ENCODE data around the gene RPL41. TPM values are rescaled to one million over a fixed set of nuclear protein-coding genes. Genes with fewer than 3 reads are reported as not detected.
"Not testable (repeated sequence)": the region's sequence is repeated elsewhere in the genome, so short reads cannot be mapped to it uniquely, and the experiment has no call there.

RPL41 gene
- total RNA-seq: 1,000 to 10,000 TPM; 3,748 to 4,271 TPM

DNA sequence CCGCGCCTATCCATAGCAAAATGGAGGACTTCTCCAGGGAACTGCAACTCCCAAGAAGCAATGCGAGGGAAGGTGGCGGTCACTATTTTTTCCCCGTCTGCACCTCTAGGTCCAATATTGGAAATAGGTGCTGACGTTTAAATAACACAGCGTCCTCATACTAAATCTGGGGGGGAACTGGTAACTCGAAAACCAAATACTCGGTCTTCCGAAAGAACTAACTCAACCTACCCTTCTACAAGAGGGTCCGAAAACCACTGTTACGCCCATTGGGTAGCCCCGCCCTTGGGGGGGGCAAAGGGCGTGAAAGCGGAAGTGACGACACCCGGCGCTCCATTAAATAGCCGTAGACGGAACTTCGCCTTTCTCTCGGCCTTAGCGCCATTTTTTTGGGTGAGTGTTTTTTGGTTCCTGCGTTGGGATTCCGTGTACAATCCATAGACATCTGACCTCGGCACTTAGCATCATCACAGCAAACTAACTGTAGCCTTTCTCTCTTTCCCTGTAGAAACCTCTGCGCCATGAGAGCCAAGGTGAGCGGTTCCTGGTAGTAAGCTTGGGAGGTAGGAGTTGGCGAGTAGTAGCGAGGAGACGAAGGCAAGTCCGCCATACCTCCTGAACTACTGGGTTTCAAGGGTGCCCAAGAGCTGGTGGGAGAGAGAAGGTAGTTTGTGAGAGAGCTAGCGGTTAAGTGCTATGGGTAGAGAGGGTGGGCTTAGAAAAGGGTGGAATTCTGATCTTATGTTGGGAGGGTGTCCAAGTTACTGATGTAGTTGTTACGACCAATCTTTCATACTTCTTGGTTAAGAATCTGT, at the start of gene RPL41:
Gene RPL41 (plus strand): TSS at position 367 of the 815 bp plus-strand sequence.
- ATAC-seq (peak; percentile 41), DNase-seq (peak; percentile 96)
- H3K4me3 Mint-ChIP-seq: peak within 1 kb of the TSS; percentile 98
- H3K9me3 Mint-ChIP-seq (ENCODE audit: low read depth): no peaks in the 10 kb centered on the region
- peaks cover 39% of the 10 kb centered on the region for H3K36me3 Mint-ChIP-seq
- H3K27me3 Mint-ChIP-seq: no peaks in the 10 kb centered on the region
- H3K27ac Mint-ChIP-seq: peak within 1 kb of the TSS; percentile 98
- CTCF ChIA-PET: interaction anchor here (0.6 to 5.5 kb wide), 14 partner anchors 8 to 217 kb away, joined by 3 to 154 read pairs (median 12); partner anchors contain the start of genes ERBB3, ESYT1, MYL6 and MYL6B
- H3K4me1 Mint-ChIP-seq: peaks cover 33% of the 10 kb centered on the region

DNA sequence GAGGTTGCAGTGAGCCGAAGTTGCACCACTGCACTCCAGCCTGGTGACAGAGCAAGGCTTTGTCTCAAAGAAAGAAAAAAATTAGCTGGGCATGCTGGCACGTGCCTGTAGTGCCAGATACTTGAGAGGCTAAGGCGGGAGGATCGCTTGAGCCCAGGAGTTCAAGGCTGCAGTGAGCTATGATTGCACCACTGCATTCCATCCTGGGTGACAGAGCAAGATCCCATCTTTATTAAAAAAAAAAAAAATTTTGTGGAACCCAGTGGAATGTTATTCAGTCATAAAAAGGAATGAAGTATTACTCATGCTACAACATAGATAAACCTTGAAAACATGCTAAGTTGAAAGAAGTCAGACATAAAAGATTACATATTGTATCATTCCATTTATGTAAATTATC, 44.8 kb upstream of the RPL41 start:
- peaks cover 3% of the 10 kb centered on the region for H3K4me1 Mint-ChIP-seq
- no peak overlapping the region for H3K4me3 Mint-ChIP-seq
- H3K27me3 Mint-ChIP-seq: peaks cover 6% of the 10 kb centered on the region
- no peaks in the 10 kb centered on the region for H3K36me3 Mint-ChIP-seq
- H3K9me3 Mint-ChIP-seq (ENCODE audit: low read depth): no peaks in the 10 kb centered on the region
- CTCF ChIA-PET: interaction anchor here (0.7 to 1.6 kb wide), 3 partner anchors 28 to 1599 kb away, joined by 3 read pairs; no protein-coding TSS in a partner anchor
- no peak overlapping the region for H3K27ac Mint-ChIP-seq
- DNase-seq: no peak
- ATAC-seq: no peak

DNA sequence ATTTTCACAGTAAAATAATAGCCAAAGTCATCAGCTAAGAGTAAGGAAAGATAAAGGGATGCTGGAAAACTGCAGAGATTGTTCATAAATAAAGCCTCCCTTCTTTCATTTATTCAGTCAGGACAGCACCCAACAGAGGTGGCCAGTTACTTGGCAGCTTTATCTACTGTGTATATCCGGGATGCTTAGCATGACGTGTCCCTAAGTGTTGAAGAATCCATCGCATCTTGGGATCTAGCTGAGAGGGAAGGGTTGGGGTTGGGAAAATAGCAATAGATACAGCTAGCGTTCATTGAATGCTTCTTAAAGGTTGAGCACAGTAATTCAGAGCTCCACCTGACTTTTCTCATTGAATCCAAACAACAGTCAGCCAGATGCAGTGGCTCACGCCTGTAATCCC, 42.0 kb upstream of the RPL41 start:
- no peak for DNase-seq
- CTCF ChIA-PET: interaction anchor here (0.9 kb wide), 2 partner anchors 15 to 28 kb away, joined by 3 read pairs; no protein-coding TSS in a partner anchor
- H3K36me3 Mint-ChIP-seq: no peaks in the 10 kb centered on the region

DNA sequence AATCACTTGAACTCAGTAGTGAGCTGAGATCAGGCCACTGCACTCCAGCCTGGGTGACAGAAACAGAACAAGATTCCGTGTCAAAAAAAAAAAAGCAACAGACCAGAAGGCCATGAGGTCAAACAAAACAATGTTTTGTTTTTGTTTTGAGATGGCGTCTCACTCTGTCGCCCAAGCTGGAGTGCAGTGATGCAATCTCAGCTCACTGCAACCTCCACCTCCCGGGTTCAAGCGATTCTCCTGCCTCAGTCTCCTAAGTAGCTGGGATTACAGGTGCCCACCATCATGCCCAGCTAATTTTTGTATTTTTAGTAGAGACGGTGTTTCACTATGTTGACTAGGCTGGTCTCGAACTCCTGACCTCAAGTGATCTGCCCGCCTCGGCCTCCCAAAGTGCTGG, 38.5 kb upstream of the RPL41 start:
- H3K36me3 Mint-ChIP-seq; H3K27ac Mint-ChIP-seq; H3K9me3 Mint-ChIP-seq (ENCODE audit: low read depth); H3K4me3 Mint-ChIP-seq; DNase-seq; ATAC-seq: not testable (repeated sequence)
- H3K27me3 Mint-ChIP-seq: peaks cover 23% of the 10 kb centered on the region
- CTCF ChIA-PET: interaction anchor here (0.9 to 2.4 kb wide), 7 partner anchors 8 to 40 kb away, joined by 3 to 13 read pairs (median 3); partner anchors contain the start of genes PA2G4 and ZC3H10
- H3K4me1 Mint-ChIP-seq: peaks cover 14% of the 10 kb centered on the region

More for the DNA sequence above, 42.0 kb upstream of the RPL41 start:
- peaks cover 3% of the 10 kb centered on the region for H3K4me1 Mint-ChIP-seq
- ATAC-seq: no peak
- H3K27ac Mint-ChIP-seq: no peak overlapping the region
- no peaks in the 10 kb centered on the region for H3K9me3 Mint-ChIP-seq (ENCODE audit: low read depth)
- H3K27me3 Mint-ChIP-seq: peaks cover 11% of the 10 kb centered on the region
- H3K4me3 Mint-ChIP-seq: no peak overlapping the region

DNA sequence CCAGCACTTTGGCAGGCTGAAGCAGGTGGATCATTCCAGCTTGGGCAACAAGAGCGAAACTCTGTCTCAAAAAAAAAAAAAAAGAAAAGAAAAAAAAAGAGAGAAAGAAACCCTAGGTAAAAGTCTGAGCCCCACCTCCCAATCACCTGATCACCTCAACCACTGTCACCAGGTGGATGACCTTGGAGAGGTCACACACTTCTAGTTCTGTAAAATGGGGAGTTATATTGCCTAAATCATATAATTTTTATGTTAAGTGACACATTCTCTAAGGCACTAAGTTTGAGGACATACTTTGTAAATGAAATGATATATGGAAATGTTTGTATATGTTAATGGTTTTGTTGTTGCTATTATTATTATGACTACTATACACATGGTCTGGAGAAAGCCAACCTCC, 38.0 kb upstream of the RPL41 start:
- no peak overlapping the region for H3K27ac Mint-ChIP-seq
- no peaks in the 10 kb centered on the region for H3K36me3 Mint-ChIP-seq
- H3K4me3 Mint-ChIP-seq: peak overlapping the region; percentile 76
- DNase-seq (no peak), ATAC-seq (no peak)
- peaks cover 14% of the 10 kb centered on the region for H3K4me1 Mint-ChIP-seq
- CTCF ChIA-PET: interaction anchor here (0.9 to 3.1 kb wide), 9 partner anchors 7 to 83 kb away, joined by 3 to 13 read pairs (median 7); partner anchors contain the start of genes PA2G4 and ZC3H10
- no peaks in the 10 kb centered on the region for H3K9me3 Mint-ChIP-seq (ENCODE audit: low read depth)
- H3K27me3 Mint-ChIP-seq: peaks cover 24% of the 10 kb centered on the region

DNA sequence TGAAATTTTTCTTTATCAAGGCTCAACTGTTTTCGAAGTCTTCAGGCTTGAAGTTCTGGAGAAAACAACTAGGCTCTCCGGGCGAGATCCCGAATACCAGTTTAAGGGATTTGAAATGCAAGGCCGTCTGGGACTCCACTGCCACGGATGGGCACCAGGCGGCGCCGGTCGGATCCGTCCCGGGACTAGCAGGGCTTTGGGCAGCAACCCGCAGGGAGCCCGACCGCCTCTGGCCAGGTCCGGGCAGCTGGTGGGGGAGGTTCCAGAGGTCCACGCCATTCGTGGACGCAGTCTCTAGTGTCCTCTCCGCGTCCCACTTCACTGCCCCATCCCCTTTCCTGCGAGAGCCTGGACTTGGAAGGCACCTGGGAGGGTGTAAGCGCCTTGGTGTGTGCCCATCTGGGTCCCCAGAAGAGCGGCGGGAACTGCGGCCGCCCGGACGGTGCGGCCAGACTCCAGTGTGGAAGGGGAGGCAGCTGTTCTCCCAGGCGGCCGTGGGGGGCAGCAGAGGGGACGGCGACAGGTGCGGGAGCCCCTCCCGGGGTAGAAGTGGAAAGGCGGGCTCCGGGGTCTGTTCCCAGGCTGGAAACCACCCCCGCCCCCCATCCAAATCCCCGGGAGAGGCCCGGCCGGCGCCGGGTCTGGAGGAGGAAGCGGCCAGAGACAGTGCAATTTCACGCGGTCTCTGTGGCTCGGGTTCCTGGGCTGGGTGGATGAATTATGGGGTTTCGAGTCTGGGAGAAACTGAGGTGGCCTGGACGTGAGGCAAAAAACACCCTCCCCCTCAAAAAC, 37.3 kb upstream of the RPL41 start:
- CTCF ChIA-PET: interaction anchor here (0.7 to 3.1 kb wide), 16 partner anchors 11 to 153 kb away, joined by 3 to 13 read pairs (median 4); partner anchors contain the start of genes PA2G4 and ZC3H10
- Mint-ChIP-seq H3K9me3 (ENCODE audit: low read depth) (no peaks in the 10 kb centered on the region), H3K36me3 (no peaks in the 10 kb centered on the region), H3K4me1 (peaks cover 14% of the 10 kb centered on the region), H3K27ac (no peak overlapping the region), H3K27me3 (peaks cover 30% of the 10 kb centered on the region), H3K4me3 (peak overlapping the region; percentile 76)
- DNase-seq: peak; percentile 65
- ATAC-seq: peak; percentile 74

DNA sequence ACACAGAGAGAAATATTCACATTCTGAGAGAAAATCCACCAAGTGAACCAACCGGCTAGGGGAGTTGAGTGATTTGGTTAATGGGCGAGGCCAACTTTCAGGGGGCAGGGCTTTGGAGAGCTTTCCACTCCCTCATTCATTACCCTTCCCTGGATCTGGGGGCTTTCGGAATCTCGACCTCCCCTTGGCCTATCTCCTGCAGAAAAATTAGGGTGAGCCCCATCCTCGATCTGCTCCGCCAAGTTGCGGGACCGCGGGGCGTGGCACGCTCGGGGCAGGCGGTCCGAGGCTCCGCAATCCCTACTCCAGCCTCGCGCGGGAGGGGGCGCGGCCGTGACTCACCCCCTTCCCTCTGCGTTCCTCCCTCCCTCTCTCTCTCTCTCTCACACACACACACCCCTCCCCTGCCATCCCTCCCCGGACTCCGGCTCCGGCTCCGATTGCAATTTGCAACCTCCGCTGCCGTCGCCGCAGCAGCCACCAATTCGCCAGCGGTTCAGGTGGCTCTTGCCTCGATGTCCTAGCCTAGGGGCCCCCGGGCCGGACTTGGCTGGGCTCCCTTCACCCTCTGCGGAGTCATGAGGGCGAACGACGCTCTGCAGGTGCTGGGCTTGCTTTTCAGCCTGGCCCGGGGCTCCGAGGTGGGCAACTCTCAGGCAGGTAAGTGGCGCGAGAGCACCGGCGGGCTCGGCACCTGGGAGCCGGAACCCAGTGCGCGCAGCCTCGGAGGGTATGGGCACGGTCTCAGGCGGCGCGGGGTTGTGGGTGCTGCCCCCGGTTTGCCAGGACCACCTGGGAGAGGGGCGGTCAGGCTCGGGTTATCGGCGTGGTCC, 36.5 kb upstream of the RPL41 start, which contains the start of gene ERBB3:
Gene ERBB3 (plus strand): TSS at position 443 of the 833 bp plus-strand sequence. CDS start 136 bp downstream, at position 579.
- Mint-ChIP-seq H3K27me3 (peaks cover 30% of the 10 kb centered on the region), H3K27ac (no peak within 1 kb of the TSS), H3K4me3 (peak within 1 kb of the TSS; percentile 76), H3K36me3 (no peaks in the 10 kb centered on the region), H3K9me3 (ENCODE audit: low read depth) (no peaks in the 10 kb centered on the region), H3K4me1 (peaks cover 14% of the 10 kb centered on the region)
- CTCF ChIA-PET: interaction anchor here (0.8 to 3.1 kb wide), 17 partner anchors 11 to 154 kb away, joined by 3 to 13 read pairs (median 4); partner anchors contain the start of genes PA2G4 and ZC3H10
- ATAC-seq (peak; percentile 82), DNase-seq (peak; percentile 76)

DNA sequence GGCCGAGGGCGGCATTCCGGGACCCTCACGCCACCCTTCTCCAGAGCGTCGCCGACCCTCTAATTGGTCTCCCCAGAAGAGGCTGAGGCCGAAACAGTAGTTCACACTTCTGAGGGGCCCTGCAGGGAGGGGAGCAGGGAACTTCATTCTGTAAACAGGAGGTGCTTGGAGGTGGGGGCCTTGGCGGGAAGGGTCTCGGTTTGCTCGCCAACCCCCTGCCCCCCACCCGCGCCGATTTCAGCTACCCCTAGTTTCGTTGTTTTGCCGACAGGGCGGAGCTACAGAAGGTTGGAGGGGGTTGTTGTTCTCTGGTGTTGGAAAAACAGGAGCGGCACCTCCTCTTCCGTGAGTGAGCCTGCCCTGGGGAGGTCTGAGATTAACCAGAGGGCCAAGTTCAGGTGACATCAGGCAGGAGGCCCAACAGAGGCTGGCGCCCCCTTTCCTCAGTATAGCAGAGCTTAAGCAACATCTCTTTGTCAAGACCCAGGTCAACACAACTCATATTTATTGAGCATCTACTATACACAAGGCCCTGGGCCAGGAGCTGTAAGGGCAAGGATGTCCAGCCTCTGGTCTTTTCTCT, 35.8 kb upstream of the RPL41 start:
- ATAC-seq (no peak), DNase-seq (no peak)
- Mint-ChIP-seq H3K4me1 (peaks cover 16% of the 10 kb centered on the region), H3K9me3 (ENCODE audit: low read depth) (no peaks in the 10 kb centered on the region), H3K4me3 (peak overlapping the region; percentile 76), H3K27ac (no peak overlapping the region), H3K27me3 (peaks cover 30% of the 10 kb centered on the region), H3K36me3 (no peaks in the 10 kb centered on the region)
- CTCF ChIA-PET: interaction anchor here (0.7 to 3.1 kb wide), 8 partner anchors 13 to 342 kb away, joined by 3 to 9 read pairs (median 4); partner anchors contain the start of gene ZC3H10

DNA sequence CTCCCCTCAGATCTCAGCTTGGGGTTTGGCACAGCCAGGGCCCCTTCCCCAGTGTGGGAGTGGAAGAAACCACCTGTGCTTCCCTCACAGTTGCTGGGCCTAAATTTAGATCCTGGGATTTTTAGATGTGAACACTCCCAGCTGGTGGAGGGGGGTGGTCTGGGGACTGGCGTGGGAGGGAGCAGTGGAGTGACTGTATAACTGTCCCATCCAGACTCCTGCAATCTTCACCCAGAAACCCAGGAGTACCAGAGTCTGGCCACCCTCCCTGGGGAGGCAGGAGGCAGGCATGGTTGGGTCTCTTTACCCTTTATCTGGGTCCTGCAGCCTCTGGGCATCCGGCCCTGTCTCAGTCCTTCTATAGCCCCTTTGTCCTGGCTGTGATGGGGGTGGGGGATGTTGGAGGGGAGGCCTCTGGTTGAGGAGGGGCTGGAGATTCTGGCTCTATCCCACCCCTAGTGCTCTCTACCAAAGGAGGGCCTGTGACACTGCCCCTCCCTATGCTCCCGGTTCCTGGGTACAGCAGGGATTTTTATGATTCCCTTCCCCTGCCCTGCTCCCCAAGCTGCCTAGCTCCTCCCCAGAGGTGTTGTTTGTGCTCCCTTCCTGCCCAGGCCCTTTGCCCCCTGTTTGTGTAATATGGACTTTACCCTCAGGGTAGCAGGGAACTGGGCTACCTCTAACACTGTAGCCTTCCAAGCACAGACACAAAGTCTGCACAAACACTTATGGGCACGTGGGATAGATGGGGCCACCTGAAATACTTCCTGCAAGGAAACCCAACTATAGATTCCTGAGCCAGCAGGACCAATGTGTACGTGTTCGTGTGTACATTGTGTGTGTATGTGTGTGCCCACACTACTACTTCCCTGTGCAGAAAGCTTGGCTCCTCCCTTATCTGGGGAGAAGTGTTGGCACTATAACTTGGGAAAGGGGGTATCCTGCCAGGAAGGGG, 34.8 kb upstream of the RPL41 start:
- H3K27ac Mint-ChIP-seq: no peak overlapping the region
- H3K27me3 Mint-ChIP-seq: peaks cover 30% of the 10 kb centered on the region
- DNase-seq (no peak), ATAC-seq (no peak)
- H3K36me3 Mint-ChIP-seq: no peaks in the 10 kb centered on the region
- CTCF ChIA-PET: interaction anchor here (0.7 to 3.1 kb wide), 8 partner anchors 20 to 343 kb away, joined by 3 to 9 read pairs (median 3); partner anchors contain the start of gene ZC3H10
- peaks cover 16% of the 10 kb centered on the region for H3K4me1 Mint-ChIP-seq
- no peak overlapping the region for H3K4me3 Mint-ChIP-seq
- no peaks in the 10 kb centered on the region for H3K9me3 Mint-ChIP-seq (ENCODE audit: low read depth)

DNA sequence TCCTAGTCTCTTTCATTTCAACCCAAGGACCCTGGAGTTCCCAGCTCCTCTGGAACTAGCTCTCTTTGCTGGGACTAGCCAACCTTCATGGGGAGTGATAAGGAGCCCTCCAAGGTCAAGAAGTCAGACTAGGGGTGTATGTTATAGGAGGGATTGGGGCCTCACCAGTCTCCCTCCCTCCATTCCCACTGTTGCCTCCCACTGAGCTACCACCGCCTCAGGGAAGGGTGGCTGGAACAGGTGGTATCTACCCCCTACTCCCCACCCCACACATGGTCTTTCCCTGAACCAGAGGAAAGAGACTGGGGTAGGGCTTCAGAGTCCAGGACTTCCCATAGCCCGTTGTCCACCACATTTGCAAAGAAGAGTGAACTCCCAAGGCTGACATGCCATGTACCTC, 34.1 kb upstream of the RPL41 start:
- no peak for ATAC-seq
- CTCF ChIA-PET: interaction anchor here (1.2 to 1.3 kb wide), 2 partner anchors 20 to 36 kb away, joined by 3 read pairs; partner anchors contain the start of gene ZC3H10
- Mint-ChIP-seq H3K4me3 (no peak overlapping the region), H3K4me1 (peaks cover 16% of the 10 kb centered on the region), H3K27ac (no peak overlapping the region), H3K27me3 (peaks cover 30% of the 10 kb centered on the region), H3K36me3 (no peaks in the 10 kb centered on the region), H3K9me3 (ENCODE audit: low read depth) (no peaks in the 10 kb centered on the region)
- DNase-seq: no peak

DNA sequence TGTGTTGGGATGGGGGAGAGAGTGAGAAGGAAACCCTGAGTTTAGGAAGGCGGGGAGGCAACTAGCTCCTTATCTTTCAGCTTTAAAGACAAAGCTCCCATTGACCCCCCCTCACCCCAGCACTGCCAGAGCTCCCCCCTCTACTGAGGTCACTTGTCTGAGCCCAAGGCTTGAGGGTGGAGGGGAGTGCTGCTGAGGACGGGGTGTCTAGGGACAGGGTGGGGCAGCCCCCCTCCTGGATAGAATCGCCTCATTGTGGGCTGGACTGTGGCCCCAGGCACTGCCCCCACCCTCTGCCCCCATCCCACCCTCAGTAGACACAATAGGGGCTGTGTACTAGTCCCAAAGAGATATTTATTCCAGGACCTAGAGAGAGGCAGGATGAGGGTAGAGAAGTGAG, 33.5 kb upstream of the RPL41 start:
- Mint-ChIP-seq H3K4me1 (peaks cover 16% of the 10 kb centered on the region), H3K9me3 (ENCODE audit: low read depth) (no peaks in the 10 kb centered on the region), H3K27me3 (peaks cover 30% of the 10 kb centered on the region), H3K4me3 (no peak overlapping the region), H3K27ac (no peak overlapping the region), H3K36me3 (no peaks in the 10 kb centered on the region)
- CTCF ChIA-PET: interaction anchor here (1.2 to 3.5 kb wide), 3 partner anchors 19 to 36 kb away, joined by 3 to 15 read pairs (median 3); partner anchors contain the start of gene ZC3H10
- no peak for ATAC-seq
- no peak for DNase-seq

Data from activated CD8-positive, alpha-beta memory T cell treated with anti-CD3 and anti-CD28 coated beads, Interleukin-2, amount 10 ng/mL, durations not matched to agents 7 days and 5 days (primary cell).